Lower lobe of right lung (tissue), 2 donors: ENCODE results near the gene SLC25A24. TPM values are rescaled to one million over a fixed set of nuclear protein-coding genes. Genes with fewer than 3 reads are reported as not detected.

Experiments used
- ATAC-seq, 2 donors: fragments of 200-7000 bp; cut with Tn5 transposase; one replicate each; pipeline ENCODE4 v1.9.1; 2020 to 2022; ENCODE audit warnings: mild to moderate bottlenecking in 2 of 2, moderate library complexity in 2 of 2
- DNase-seq: peaks from one replicate; pipeline ENCODE4 v3.0.0-alpha.2; 2020
- H3K27ac ChIP-seq: fragments of 200-600 bp; one replicate; pipeline ENCODE4 v1.8.0; 2022
- H3K27me3 ChIP-seq: fragments of 200-600 bp; one replicate; pipeline ENCODE4 v1.8.0; 2022; ENCODE audit warnings: low read depth
- H3K36me3 ChIP-seq: fragments of 200-600 bp; one replicate; pipeline ENCODE4 v1.8.0; 2022; ENCODE audit warnings: mild to moderate bottlenecking
- H3K4me1 ChIP-seq: fragments of 200-600 bp; one replicate; pipeline ENCODE4 v1.8.0; 2022
- H3K4me3 ChIP-seq: fragments of 200-600 bp; one replicate; pipeline ENCODE4 v1.8.0; 2022; ENCODE audit warnings: mild to moderate bottlenecking
- H3K9me3 ChIP-seq: fragments of 200-600 bp; one replicate; pipeline ENCODE4 v1.8.0; 2022
- CTCF ChIP-seq: fragments of 200-600 bp; IDR thresholded peaks from one replicate; pipeline ENCODE4 v1.8.0; 2022; ENCODE audit warnings: antibody characterized with exemption, mild to moderate bottlenecking
- intact Hi-C: fragments of 100-400 bp; cut with DNase I; formaldehyde crosslinking; loops from one replicate; pipeline ENCODE4 v1.11.0; 2022
- total RNA-seq: library from RNA; stranded (reverse); fragmentation: NEBNext Ultra II Directional; extraction: Animal tissue kit (Norgen Biotek cat#: 25700); gene quantifications from one replicate; pipeline ENCODE4 v1.2.1, GENCODE V29; 2021
- donor health status: DM: no; HTN: yes; CAD: no; lungs with severe emphysema.

Gene SLC25A24
- total RNA-seq, 1 donor from 2014 or later = 49.5 TPM

DNA sequence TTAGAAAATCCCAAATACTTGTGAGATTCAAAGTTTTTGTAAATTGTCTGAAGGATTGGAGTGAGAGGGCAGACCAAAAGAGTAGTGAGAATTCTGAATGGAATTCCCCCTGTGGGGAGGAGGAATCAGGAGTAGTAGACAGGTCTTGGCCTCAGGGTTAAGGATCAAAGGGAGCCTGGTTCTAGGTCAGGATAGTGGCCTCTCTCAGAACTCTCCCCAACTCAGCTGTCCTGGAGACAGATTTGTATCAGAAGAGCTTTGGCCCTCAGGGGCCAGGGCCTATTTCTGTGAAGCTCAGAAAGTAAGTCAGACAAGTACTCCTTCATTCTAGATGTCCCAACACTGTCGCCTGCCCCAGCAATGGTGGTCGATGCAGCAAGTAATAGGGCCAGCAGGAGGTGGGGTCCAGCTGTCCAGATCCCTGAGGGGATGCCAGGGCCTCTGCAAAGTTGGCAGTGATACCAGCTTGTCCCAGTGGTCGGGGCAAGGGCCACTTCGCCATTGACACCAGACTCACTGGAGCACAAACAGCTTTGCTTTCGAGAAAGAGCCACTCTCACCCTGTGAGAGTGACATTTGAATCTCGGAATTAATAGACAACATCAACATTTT is 115.2 kb downstream of the SLC25A24 start:
- TF ChIP-seq CTCF = no peak
- ATAC-seq (no peak), DNase-seq (no peak)
- Histone ChIP-seq H3K36me3 (no peaks in the 10 kb centered on the region), H3K27ac (no peak overlapping the region), H3K4me1 (no peaks in the 10 kb centered on the region), H3K4me3 (no peak overlapping the region), H3K27me3 (no peaks in the 10 kb centered on the region), H3K9me3 (no peaks in the 10 kb centered on the region)
- intact Hi-C loops = no loop called here

Other genes starting within 250 kb of the SLC25A24 start
- 11.3 TPM for gene VAV3, start 235.2 kb downstream of the SLC25A24 start, total RNA-seq
- gene NBPF4, start 43.7 kb upstream of the SLC25A24 start, total RNA-seq = not detected
- not detected for gene NBPF6, start 250.0 kb upstream of the SLC25A24 start, total RNA-seq